NCI-H2171 (cell line): ENCODE data around the gene CRYZL1.

Source experiments
- DNase-seq: peaks from one replicate; lab custom pipeline; 2025; lab: John Stamatoyannopoulos, UW

The CRYZL1 gene

GRCh38 chr21:33541105-33541711 lies 100.3 kb downstream of the CRYZL1 start:
- DNase-seq: no peak

- no peak for DNase-seq
These were observed 100.8 kb downstream of the CRYZL1 start for GRCh38 chr21:33540711-33541104.

- DNase-seq: no peak
These were observed 101.9 kb downstream of the CRYZL1 start for GRCh38 chr21:33539616-33540015.
